ENCODE measurements around the gene PPARA. TPM values are rescaled to one million over a fixed set of nuclear protein-coding genes. Genes with fewer than 3 reads are reported as not detected.

PPARA gene
- total and polyA plus RNA-seq, 2 experiments from 2014 or later = 4.7 to 12.6 TPM

DNA sequence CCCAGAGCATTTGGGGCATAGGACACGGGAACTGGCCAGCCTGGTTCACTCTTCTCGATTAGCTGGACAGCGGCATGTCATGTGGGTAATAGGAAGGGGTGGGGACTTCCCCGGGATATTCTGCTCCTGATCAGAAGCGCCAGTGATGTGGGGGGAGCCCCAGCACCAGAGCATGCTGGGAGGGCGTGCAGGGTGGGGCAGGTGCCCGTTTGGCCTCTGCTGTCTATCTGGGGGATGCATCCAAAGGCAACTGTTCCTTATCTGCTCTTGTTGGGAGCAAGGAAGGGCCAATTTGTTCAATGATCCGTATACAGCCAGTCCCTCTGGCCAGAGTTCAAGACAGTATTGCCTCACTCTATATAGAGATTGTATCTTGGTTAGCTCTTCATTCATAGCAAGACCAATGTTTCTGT, 43.6 kb downstream of the PPARA start:
- no peaks in the 10 kb centered on the region for H3K9me3 Mint-ChIP-seq
- no peak for TF ChIP-seq ZNF462 (CRISPR knock-in tag; IDR thresholded peaks at IDR 0.05)
- TF ChIP-seq CTCF (conservative IDR thresholded peaks at IDR 0.05; ENCODE audit: low read depth in 2 of 2) = no peak
- no peak for TF ChIP-seq ETS1 (IDR thresholded peaks at IDR 0.05)
- TF ChIP-seq, protein P1, sequence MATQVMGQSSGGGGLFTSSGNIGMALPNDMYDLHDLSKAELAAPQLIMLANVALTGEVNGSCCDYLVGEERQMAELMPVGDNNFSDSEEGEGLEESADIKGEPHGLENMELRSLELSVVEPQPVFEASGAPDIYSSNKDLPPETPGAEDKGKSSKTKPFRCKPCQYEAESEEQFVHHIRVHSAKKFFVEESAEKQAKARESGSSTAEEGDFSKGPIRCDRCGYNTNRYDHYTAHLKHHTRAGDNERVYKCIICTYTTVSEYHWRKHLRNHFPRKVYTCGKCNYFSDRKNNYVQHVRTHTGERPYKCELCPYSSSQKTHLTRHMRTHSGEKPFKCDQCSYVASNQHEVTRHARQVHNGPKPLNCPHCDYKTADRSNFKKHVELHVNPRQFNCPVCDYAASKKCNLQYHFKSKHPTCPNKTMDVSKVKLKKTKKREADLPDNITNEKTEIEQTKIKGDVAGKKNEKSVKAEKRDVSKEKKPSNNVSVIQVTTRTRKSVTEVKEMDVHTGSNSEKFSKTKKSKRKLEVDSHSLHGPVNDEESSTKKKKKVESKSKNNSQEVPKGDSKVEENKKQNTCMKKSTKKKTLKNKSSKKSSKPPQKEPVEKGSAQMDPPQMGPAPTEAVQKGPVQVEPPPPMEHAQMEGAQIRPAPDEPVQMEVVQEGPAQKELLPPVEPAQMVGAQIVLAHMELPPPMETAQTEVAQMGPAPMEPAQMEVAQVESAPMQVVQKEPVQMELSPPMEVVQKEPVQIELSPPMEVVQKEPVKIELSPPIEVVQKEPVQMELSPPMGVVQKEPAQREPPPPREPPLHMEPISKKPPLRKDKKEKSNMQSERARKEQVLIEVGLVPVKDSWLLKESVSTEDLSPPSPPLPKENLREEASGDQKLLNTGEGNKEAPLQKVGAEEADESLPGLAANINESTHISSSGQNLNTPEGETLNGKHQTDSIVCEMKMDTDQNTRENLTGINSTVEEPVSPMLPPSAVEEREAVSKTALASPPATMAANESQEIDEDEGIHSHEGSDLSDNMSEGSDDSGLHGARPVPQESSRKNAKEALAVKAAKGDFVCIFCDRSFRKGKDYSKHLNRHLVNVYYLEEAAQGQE (IDR thresholded peaks at IDR 0.05; ENCODE audit: unreplicated experiment) = peak; percentile 10
- Histone ChIP-seq H3K4me2 (no peak overlapping the region), H3K9me2 (ENCODE audit: insufficient read depth) (no peaks in the 10 kb centered on the region), H3K27ac (ENCODE audit: low read depth) (no peak overlapping the region), H2AFZ (no peak overlapping the region), H3F3A (replicated peaks; ENCODE audit: low read depth) (no peaks in the 10 kb centered on the region), H3K4me1 (ENCODE audit: insufficient read depth) (no peaks in the 10 kb centered on the region), H3K36me3 (ENCODE audit: insufficient read depth) (no peaks in the 10 kb centered on the region), H4K20me1 (replicated peaks; ENCODE audit: insufficient read depth) (no peaks in the 10 kb centered on the region), H3K27me3 (ENCODE audit: insufficient read depth) (no peaks in the 10 kb centered on the region), H3K4me3 (no peak overlapping the region), H3K79me2 (replicated peaks; ENCODE audit: insufficient read depth) (no peaks in the 10 kb centered on the region)
- H3K4me1 Mint-ChIP-seq = no peaks in the 10 kb centered on the region
- no peak for DNase-seq (ENCODE audit: low spot score)
- no peak for ATAC-seq
- H3K27ac Mint-ChIP-seq = no peak overlapping the region
- no peaks in the 10 kb centered on the region for H3K36me3 Mint-ChIP-seq (ENCODE audit: low read depth)
- no peak overlapping the region for H3K4me3 Mint-ChIP-seq
- peaks cover 7% of the 10 kb centered on the region for H3K27me3 Mint-ChIP-seq (ENCODE audit: insufficient read depth, low read depth, poor library complexity)

All from GM23338 (cell line).